GM23248 (cell line): ENCODE data around the gene FSTL4. TPM values are rescaled to one million over a fixed set of nuclear protein-coding genes. Genes with fewer than 3 reads are reported as not detected.

Experiments
- DNase-seq: peaks from one replicate; pipeline ENCODE4 v3.0.0-alpha.2; 2015
- H2AFZ ChIP-seq: fragments of 200-600 bp; sonication (generic); 2 replicates; pipeline ENCODE4 v1.6.1; 2016; ENCODE audit warnings: antibody characterized with exemption
- H3F3A ChIP-seq: fragments of 200-600 bp; sonication (generic); 2 replicates; pipeline ENCODE4 v1.6.1; 2016; ENCODE audit warnings: mild to moderate bottlenecking, antibody characterized with exemption, mixed run types; ENCODE audit not compliant: insufficient read depth
- H3K27ac ChIP-seq: fragments of 200-600 bp; sonication (generic); 2 replicates; pipeline ENCODE4 v1.5.1; 2016; ENCODE audit warnings: mild to moderate bottlenecking
- H3K27me3 ChIP-seq: fragments of 200-600 bp; sonication (generic); replicated peaks from 2 replicates; pipeline ENCODE4 v1.6.1; 2016; ENCODE audit warnings: mild to moderate bottlenecking; ENCODE audit not compliant: insufficient read depth
- H3K36me3 ChIP-seq: fragments of 200-600 bp; sonication (generic); 2 replicates; pipeline ENCODE4 v1.6.1; 2016; ENCODE audit warnings: low read depth, mild to moderate bottlenecking
- H3K4me1 ChIP-seq: fragments of 200-600 bp; sonication (generic); 2 replicates; pipeline ENCODE4 v1.6.1; 2016; ENCODE audit warnings: mild to moderate bottlenecking; ENCODE audit not compliant: insufficient read depth
- H3K4me2 ChIP-seq: fragments of 200-600 bp; sonication (generic); one replicate; pipeline ENCODE4 v1.6.1; 2016; ENCODE audit warnings: mild to moderate bottlenecking; ENCODE audit not compliant: unreplicated experiment
- H3K4me3 ChIP-seq: fragments of 200-600 bp; sonication (generic); 2 replicates; pipeline ENCODE4 v1.5.1; 2016; ENCODE audit warnings: mild to moderate bottlenecking
- H3K79me2 ChIP-seq: fragments of 200-600 bp; sonication (generic); 2 replicates; pipeline ENCODE4 v1.6.1; 2016; ENCODE audit warnings: mild to moderate bottlenecking; ENCODE audit not compliant: insufficient read depth
- H3K9ac ChIP-seq: fragments of 200-600 bp; sonication (generic); 2 replicates; pipeline ENCODE4 v1.6.1; 2016; ENCODE audit warnings: mild to moderate bottlenecking
- H3K9me2 ChIP-seq: fragments of 200-600 bp; sonication (generic); 2 replicates; pipeline ENCODE4 v1.6.1; 2016; ENCODE audit warnings: mixed run types, mild to moderate bottlenecking, moderate library complexity; ENCODE audit not compliant: insufficient read depth
- H3K9me3 ChIP-seq: fragments of 200-600 bp; sonication (generic); one replicate; pipeline ENCODE4 v1.6.1; 2017; ENCODE audit warnings: low read depth
- H4K20me1 ChIP-seq: fragments of 200-600 bp; sonication (generic); 2 replicates; pipeline ENCODE4 v1.6.0; 2016; ENCODE audit not compliant: insufficient read depth
- EZH2 ChIP-seq: fragments of 200-600 bp; sonication (generic); IDR thresholded peaks from 2 replicates; pipeline ENCODE4 v1.6.1; 2018; ENCODE audit warnings: antibody characterized with exemption, mild to moderate bottlenecking; ENCODE audit not compliant: insufficient read depth, poor library complexity, severe bottlenecking
- EZH2phosphoT487 ChIP-seq: fragments of 200-600 bp; sonication (generic); IDR thresholded peaks from 2 replicates; pipeline ENCODE4 v1.6.1; 2018; ENCODE audit warnings: antibody characterized with exemption, moderate library complexity, mild to moderate bottlenecking, low read depth; ENCODE audit not compliant: insufficient read depth
- WGBS, 2 experiments: methylation state at CpG; one replicate each; pipeline ENCODE4 v1.1.6; 2015 to 2017; ENCODE audit warnings: low lambda C conversion rate in 2 of 2, low coverage in 1 of 2; ENCODE audit errors: missing lambda C conversion rate in 2 of 2; 5-methylcytosine and 5-hydroxymethylcytosine counted together
- in situ Hi-C: fragments of 300-500 bp; cut with MboI; formaldehyde crosslinking; loops from 2 replicates; pipeline ENCODE4 v1.15.0; 2020
- polyA plus RNA-seq: library from polyadenylated mRNA; unstranded; fragments of >200 nt; fragmentation: Nextera tagmentation; extraction: Ambion mirVana; gene quantifications from 2 replicates; pipeline ENCODE4 v1.2.1, GENCODE V29; 2016
- total RNA-seq: library from RNA; depleted of rRNA; stranded (reverse); fragments of >200 nt; shearing (Covaris generic); gene quantifications from 2 replicates; pipeline ENCODE4 v1.2.3, GENCODE V29; 2014

FSTL4 gene
- total and polyA plus RNA-seq, 2 experiments from 2014 or later = not detected

DNA sequence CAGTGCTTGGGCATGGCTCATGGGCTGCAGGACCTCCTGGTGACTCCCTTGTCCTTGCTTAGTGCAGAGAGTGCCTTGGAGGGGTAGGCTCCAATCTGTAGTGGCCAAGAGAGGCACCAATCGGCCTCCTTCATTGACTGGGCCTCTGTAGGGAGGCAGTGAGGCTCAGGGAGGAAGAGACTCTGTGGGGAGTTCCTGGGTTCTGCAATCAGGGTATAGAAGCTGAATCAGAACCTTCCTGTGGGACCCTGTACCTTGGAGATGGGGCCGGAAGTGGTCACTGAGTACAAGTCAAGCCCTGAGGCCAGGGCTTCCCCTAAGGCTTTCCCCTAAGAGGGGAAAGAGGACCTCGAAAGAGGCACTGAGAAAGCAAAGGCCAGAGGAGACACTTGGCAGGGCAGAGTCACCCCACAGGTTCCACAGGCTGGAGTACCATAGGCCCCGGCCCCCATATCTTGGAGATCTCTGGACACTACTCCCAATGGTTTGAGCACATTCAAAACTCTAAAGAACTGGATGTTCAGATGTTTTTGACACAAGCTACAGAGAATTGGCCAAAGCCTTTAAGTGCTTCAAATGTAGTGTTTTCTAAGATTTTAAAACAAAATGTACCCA, 370.0 kb downstream of the FSTL4 start:
- H3K4me3 ChIP-seq = no peak overlapping the region
- H3K4me2 ChIP-seq = no peak overlapping the region
- TF ChIP-seq EZH2phosphoT487 (no peak), EZH2 (no peak)
- no peak overlapping the region for H3K9ac ChIP-seq
- no peaks in the 10 kb centered on the region for H3K36me3 ChIP-seq
- in situ Hi-C loops = no loop called here
- no peaks in the 10 kb centered on the region for H3K9me3 ChIP-seq
- no peak overlapping the region for H3K27ac ChIP-seq
- no peaks in the 10 kb centered on the region for H3K9me2 ChIP-seq
- DNase-seq = no peak
- no peaks in the 10 kb centered on the region for H3K79me2 ChIP-seq
- H4K20me1 ChIP-seq = no peaks in the 10 kb centered on the region
- no peaks in the 10 kb centered on the region for H3K27me3 ChIP-seq
- no peaks in the 10 kb centered on the region for H3F3A ChIP-seq
- 0 out of 2 replicates have a peak, but pooled peaks cover 5% of the 10 kb centered on the region for H3K4me1 ChIP-seq
- no peak overlapping the region for H2AFZ ChIP-seq
- WGBS, 2 experiments = 79 to 84% methylated on average over 4 of the region's 4 CpGs

DNA sequence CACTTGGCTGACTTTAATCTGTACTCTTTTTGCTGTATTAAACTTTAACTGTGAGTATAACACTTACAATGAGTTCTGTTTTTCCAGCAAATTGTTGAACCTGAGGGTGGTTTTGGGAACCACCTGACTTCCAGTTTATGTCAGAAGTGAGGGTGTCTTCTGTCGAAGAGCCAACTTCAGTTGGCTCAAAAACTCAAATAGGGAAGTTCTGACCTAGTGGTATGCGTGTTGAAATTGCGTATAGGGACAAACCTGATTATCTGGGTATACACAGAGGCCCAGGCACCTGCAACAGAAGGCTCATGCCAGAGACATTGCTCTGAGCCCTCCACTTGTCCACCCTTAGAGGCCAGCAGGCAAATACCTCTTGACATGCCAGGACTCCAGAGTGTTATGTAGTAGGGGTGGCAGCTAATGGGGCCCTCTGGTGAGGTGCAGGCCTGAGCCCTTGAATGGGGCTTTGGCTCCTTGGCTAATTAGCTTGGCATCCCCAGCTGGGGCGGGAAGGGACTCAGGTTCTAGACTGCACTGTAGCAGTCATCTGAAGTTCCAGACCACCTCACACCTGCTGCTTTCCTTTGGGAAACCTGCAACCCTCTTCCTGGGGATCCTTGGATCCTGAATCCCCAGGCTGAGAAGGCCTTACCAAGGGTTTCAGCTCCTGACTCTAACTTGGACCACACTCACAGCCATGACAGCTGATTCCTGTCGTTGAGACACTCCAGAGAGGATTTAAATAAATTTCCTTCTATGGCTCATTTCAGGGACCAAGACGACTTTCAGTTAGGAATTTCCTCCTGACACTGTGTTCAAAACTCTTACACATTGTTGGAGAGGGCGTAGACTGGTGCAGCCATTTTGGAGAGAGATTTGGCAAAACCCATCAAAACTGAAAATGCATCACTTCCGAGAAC, 370.9 kb downstream of the FSTL4 start:
- TF ChIP-seq EZH2phosphoT487 = no peak
- no peak for TF ChIP-seq EZH2
- in situ Hi-C loops = no loop called here
- H3K79me2 ChIP-seq = no peaks in the 10 kb centered on the region
- H3K27me3 ChIP-seq = no peaks in the 10 kb centered on the region
- no peak overlapping the region for H3K27ac ChIP-seq
- H3K4me2 ChIP-seq = no peak overlapping the region
- no peak overlapping the region for H3K9ac ChIP-seq
- no peaks in the 10 kb centered on the region for H3K9me3 ChIP-seq
- no peaks in the 10 kb centered on the region for H3K36me3 ChIP-seq
- WGBS, 2 experiments = 73 to 78% methylated on average over 8 of the region's 8 CpGs
- DNase-seq = no peak
- H3K4me1 ChIP-seq = 0 out of 2 replicates have a peak, but pooled peaks cover 5% of the 10 kb centered on the region
- H4K20me1 ChIP-seq = no peaks in the 10 kb centered on the region
- H3F3A ChIP-seq = no peaks in the 10 kb centered on the region
- no peaks in the 10 kb centered on the region for H3K9me2 ChIP-seq
- no peak overlapping the region for H3K4me3 ChIP-seq
- H2AFZ ChIP-seq = no peak overlapping the region

DNA sequence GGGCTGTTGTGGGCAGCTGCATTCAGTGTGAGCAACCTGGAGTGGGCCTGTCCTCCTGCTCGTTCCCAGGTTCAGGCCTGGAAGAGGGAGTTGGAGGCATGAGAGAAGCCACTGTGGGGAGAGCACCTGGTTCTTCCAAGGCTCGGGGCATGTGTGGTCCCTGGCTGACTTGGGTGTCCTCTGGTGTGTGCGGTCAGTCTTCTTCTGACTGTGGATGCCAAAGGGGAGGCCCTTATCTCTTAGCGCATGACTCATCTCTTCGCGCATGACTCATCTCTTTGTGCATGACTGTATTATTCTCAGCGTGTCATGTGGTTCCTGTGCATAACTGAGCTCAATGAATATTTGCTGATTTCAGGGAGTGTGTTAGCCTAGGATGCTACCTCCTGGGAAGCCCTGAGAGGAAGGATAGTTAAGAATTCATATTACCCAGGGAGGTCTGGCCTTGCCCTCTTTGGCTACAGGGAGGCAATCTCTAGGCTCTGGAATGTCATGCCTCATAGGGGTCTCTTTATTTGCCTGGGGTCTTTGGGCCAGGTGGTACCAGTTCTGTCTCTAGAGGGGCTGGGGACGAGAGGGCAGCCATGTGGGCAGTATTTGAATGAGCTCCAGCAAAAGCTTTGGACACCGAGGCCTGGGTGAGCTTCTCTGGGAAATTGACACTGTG, 371.8 kb downstream of the FSTL4 start:
- Histone ChIP-seq H3F3A (no peaks in the 10 kb centered on the region), H3K4me2 (no peak overlapping the region), H2AFZ (no peak overlapping the region), H3K27me3 (no peaks in the 10 kb centered on the region), H3K79me2 (no peaks in the 10 kb centered on the region), H3K36me3 (no peaks in the 10 kb centered on the region), H3K9me2 (no peaks in the 10 kb centered on the region), H3K4me1 (0 out of 2 replicates have a peak, but pooled peaks cover 5% of the 10 kb centered on the region), H3K9me3 (no peaks in the 10 kb centered on the region), H3K4me3 (no peak overlapping the region), H4K20me1 (no peaks in the 10 kb centered on the region), H3K9ac (no peak overlapping the region), H3K27ac (no peak overlapping the region)
- peak; percentile 92 for DNase-seq
- 59 to 67% methylated on average over 9 of the region's 9 CpGs for WGBS, 2 experiments
- in situ Hi-C loops = no loop called here
- TF ChIP-seq EZH2 = no peak
- TF ChIP-seq EZH2phosphoT487 = no peak

DNA sequence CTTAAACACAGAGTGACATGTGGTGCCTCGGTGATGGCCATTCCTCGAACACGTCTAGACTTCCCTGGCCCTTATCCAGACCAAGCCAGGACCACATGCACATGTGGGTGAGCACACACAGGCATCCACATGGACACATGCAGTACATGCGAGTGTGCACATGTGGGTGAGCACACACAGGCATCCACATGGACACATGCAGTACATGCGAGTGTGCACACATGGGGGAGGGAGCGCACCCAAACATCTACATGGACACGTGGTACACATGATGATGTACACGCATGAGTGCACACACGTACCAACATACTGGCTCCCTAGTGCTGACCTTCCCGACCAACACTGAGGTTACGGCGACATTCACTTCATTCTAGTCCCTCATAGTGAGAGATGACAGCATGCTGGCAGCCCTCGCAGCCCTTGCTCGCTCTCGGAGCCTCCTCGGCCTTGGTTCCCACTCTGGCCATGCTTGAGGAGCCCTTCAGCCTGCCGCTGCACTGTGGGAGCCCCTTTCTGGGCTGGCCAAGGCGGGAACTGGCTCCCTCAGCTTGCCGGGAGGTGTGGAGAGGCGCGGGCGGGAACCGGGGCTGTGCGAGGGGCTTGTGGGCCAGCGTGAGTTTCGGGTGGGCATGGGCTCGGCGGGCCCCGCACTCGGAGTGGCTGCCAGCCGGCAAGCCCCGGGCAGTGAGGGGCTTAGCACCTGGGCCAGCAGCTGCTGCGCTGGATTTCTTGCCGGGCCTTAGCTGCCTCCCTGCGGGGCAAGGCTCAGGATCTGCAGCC, 373.7 kb downstream of the FSTL4 start:
- Histone ChIP-seq H3K9me2 (no peaks in the 10 kb centered on the region), H3K4me1 (0 out of 2 replicates have a peak, but pooled peaks cover 5% of the 10 kb centered on the region), H3K4me2 (no peak overlapping the region), H3K4me3 (no peak overlapping the region), H3K79me2 (no peaks in the 10 kb centered on the region), H3F3A (no peaks in the 10 kb centered on the region), H3K27me3 (no peaks in the 10 kb centered on the region), H3K9ac (no peak overlapping the region), H3K27ac (no peak overlapping the region), H2AFZ (no peak overlapping the region), H4K20me1 (no peaks in the 10 kb centered on the region), H3K9me3 (no peaks in the 10 kb centered on the region), H3K36me3 (no peaks in the 10 kb centered on the region)
- in situ Hi-C loops = no loop called here
- TF ChIP-seq EZH2 = no peak
- no peak for TF ChIP-seq EZH2phosphoT487
- WGBS, 2 experiments = 77 to 82% methylated on average over 17 to 35 of the region's 35 CpGs
- DNase-seq = no peak
